Endothelial cell of umbilical vein (primary cell): ENCODE measurements around the gene CARHSP1. TPM values are rescaled to one million over a fixed set of nuclear protein-coding genes. Genes with fewer than 3 reads are reported as not detected.

Experiments
- BruUV-seq: library from RNA; stranded (reverse); fragments of 400-500 nt; replicated peaks from 2 replicates; lab custom pipeline; 2021; lab: Mats Ljungman, UMichigan
- CTCF ChIA-PET: fragments of 300-600, 350-600 bp; sonication (Branson Sonifier 250); formaldehyde crosslinking; loops from one replicate; lab custom pipeline; 2021; ENCODE audit warnings: antibody characterized with exemption, inconsistent platforms; lab: Charles Lee
- POLR2A ChIA-PET: fragments of 300-600, 350-600 bp; sonication (Branson Sonifier 250); formaldehyde crosslinking; loops from one replicate; lab custom pipeline; 2021; ENCODE audit warnings: antibody characterized with exemption, inconsistent platforms; lab: Charles Lee
- DNase-seq: peaks from one replicate; pipeline ENCODE4 v3.0.0-alpha.2; 2011; ENCODE audit warnings: low read depth, low spot score
- FAIRE-seq: peaks from 2 replicates; lab custom pipeline; 2011; peaks lifted over from hg19 to GRCh38; lab: Jason Lieb, UNC
- H2AFZ ChIP-seq: 2 replicates; pipeline ENCODE4 v1.6.0; 2012; ENCODE audit warnings: low read depth, low read length, control low read depth, inconsistent platforms
- H3K27ac ChIP-seq: 2 replicates; pipeline ENCODE4 v1.5.1; 2011; ENCODE audit warnings: low read depth, mild to moderate bottlenecking, control low read depth, low read length, moderate library complexity; ENCODE audit not compliant: insufficient read depth
- H3K27me3 ChIP-seq, 2 experiments: 2 replicates each; pipeline versions ENCODE4 v1.6.0 to v1.6.1; 2011; ENCODE audit warnings: low read length in 2 of 2, mixed read lengths in 1 of 2; ENCODE audit not compliant: control insufficient read depth in 2 of 2, insufficient read depth in 2 of 2
- H3K36me3 ChIP-seq, 2 experiments: 2 replicates in 1 of 2; 3 replicates in 1 of 2; pipeline ENCODE4 v1.5.1; 2011; ENCODE audit warnings: low read length in 2 of 2, mild to moderate bottlenecking in 1 of 2, moderate library complexity in 1 of 2; ENCODE audit not compliant: control insufficient read depth in 2 of 2, insufficient read depth in 2 of 2; ENCODE audit errors: extremely low read depth in 1 of 2
- H3K4me1 ChIP-seq: 3 replicates; pipeline ENCODE4 v1.5.1; 2011; ENCODE audit warnings: mild to moderate bottlenecking, low read length; ENCODE audit not compliant: control insufficient read depth, insufficient read depth; ENCODE audit errors: extremely low read depth
- H3K4me2 ChIP-seq: 2 replicates; pipeline ENCODE4 v1.6.1; 2011; ENCODE audit warnings: low read length, control low read depth, mixed read lengths; ENCODE audit not compliant: insufficient read depth
- H3K4me3 ChIP-seq, 3 experiments: fragments of 200-600 bp in 1 of 3; sonication (generic), shearing (Covaris generic) in 1 of 3; replicated peaks in 1 of 3; 2 replicates each; pipeline ENCODE4 v1.5.1; 2011 to 2016; ENCODE audit warnings: control low read depth in 3 of 3, low read length in 3 of 3, mild to moderate bottlenecking in 2 of 3, inconsistent platforms in 1 of 3, low read depth in 1 of 3, moderate library complexity in 1 of 3; ENCODE audit not compliant: insufficient read depth in 1 of 3
- H3K79me2 ChIP-seq: 2 replicates; pipeline ENCODE4 v1.6.0; 2012; ENCODE audit warnings: low read length, inconsistent platforms; ENCODE audit not compliant: control insufficient read depth, insufficient read depth
- H3K9ac ChIP-seq: replicated peaks from 2 replicates; pipeline ENCODE3; 2011; ENCODE audit warnings: low read length, control low read depth; ENCODE audit not compliant: insufficient read depth; ENCODE audit errors: extremely low read depth
- H3K9me1 ChIP-seq: replicated peaks from 3 replicates; pipeline ENCODE4 v1.6.0; 2011; ENCODE audit warnings: mild to moderate bottlenecking, low read length; ENCODE audit not compliant: control insufficient read depth, insufficient read depth; ENCODE audit errors: extremely low read depth
- H3K9me3 ChIP-seq: replicated peaks from 2 replicates; pipeline ENCODE4 v1.5.1; 2012; ENCODE audit warnings: low read length, inconsistent platforms; ENCODE audit not compliant: control insufficient read depth, insufficient read depth
- H4K20me1 ChIP-seq: replicated peaks from 2 replicates; pipeline ENCODE3; 2011; ENCODE audit warnings: mild to moderate bottlenecking, low read length; ENCODE audit not compliant: control insufficient read depth, insufficient read depth; ENCODE audit errors: extremely low read depth
- EZH2 ChIP-seq: IDR thresholded peaks from 2 replicates; pipeline ENCODE4 v1.6.1; 2012; ENCODE audit warnings: borderline replicate concordance, low read depth, mild to moderate bottlenecking, moderate library complexity, low read length, inconsistent platforms; ENCODE audit not compliant: severe bottlenecking
- FOS ChIP-seq: IDR thresholded peaks from 2 replicates; pipeline ENCODE4 v1.6.1; 2011; ENCODE audit warnings: mild to moderate bottlenecking, low read length, moderate library complexity, borderline replicate concordance; ENCODE audit not compliant: insufficient read depth
- GATA2 ChIP-seq: IDR thresholded peaks from 2 replicates; pipeline ENCODE4 v1.7.0; 2011; ENCODE audit warnings: low read depth, mild to moderate bottlenecking, moderate library complexity, mixed read lengths, low read length; ENCODE audit not compliant: insufficient read length, insufficient read depth
- JUN ChIP-seq: IDR thresholded peaks from 2 replicates; pipeline ENCODE4 v1.6.1; 2011; ENCODE audit warnings: borderline replicate concordance, low read depth; ENCODE audit not compliant: insufficient read length, insufficient read depth
- MYC ChIP-seq: IDR thresholded peaks from one replicate; pipeline ENCODE4 v1.6.1; 2011; ENCODE audit warnings: mild to moderate bottlenecking, low read depth, low read length
- POLR2A ChIP-seq: IDR thresholded peaks from 2 replicates; pipeline ENCODE4 v1.6.1; 2012; ENCODE audit warnings: low read depth, mild to moderate bottlenecking, control low read depth, low read length
- POLR2AphosphoS5 ChIP-seq: IDR thresholded peaks from 2 replicates; pipeline ENCODE4 v1.6.1; 2012; ENCODE audit warnings: low read depth, mild to moderate bottlenecking, control low read depth, low read length, moderate library complexity; ENCODE audit not compliant: insufficient read depth
- dilution Hi-C: fragments of 300-500 bp; cut with MboI; formaldehyde crosslinking; loops from one replicate; pipeline ENCODE4 v1.15.0; 2019; ENCODE audit warnings: low sequenced_read_pairs; ENCODE audit not compliant: extremely low pct_ligation_motif_present
- intact Hi-C: fragments of 100-400 bp; cut with micrococcal nuclease; formaldehyde crosslinking; loops from one replicate; pipeline ENCODE4 v1.10.0; 2022
- polyA plus RNA-seq, 4 experiments: library from polyadenylated mRNA; depleted of rRNA in 3 of 4; stranded (reverse) in 3 of 4; unstranded in 1 of 4; fragments of >200 nt; gene quantifications; 2 replicates each; pipeline versions ENCODE4 v1.2.1 to v1.2.3, GENCODE V29; 2011 to 2012; ENCODE audit warnings: missing spikeins in 1 of 4
- total RNA-seq: library from RNA; stranded (reverse); gene quantifications from 2 replicates; pipeline ENCODE4 v1.2.3, GENCODE V29; 2021
- TF ChIP-seq, protein P1 (sequence below): IDR thresholded peaks from 2 replicates; pipeline ENCODE4 v1.6.1; 2011; ENCODE audit not compliant: insufficient read depth, insufficient read length
- TF ChIP-seq, protein P2 (sequence below), 2 donors: IDR thresholded peaks; 1 replicate in 1 of 2; 2 replicates in 1 of 2; pipeline ENCODE4 v1.5.1; 2011; ENCODE audit warnings: low read length in 2 of 2, mild to moderate bottlenecking in 2 of 2, moderate library complexity in 2 of 2, control low read depth in 1 of 2, inconsistent platforms in 1 of 2, low read depth in 1 of 2; ENCODE audit not compliant: insufficient read depth in 1 of 2; ENCODE audit errors: extremely low read depth in 1 of 2

CARHSP1 gene
- total and polyA plus RNA-seq, 2 donors (not counting 3 experiments of a cell fraction or from before 2014, with no cell fraction given), result 64.9 to 72.5 TPM

DNA sequence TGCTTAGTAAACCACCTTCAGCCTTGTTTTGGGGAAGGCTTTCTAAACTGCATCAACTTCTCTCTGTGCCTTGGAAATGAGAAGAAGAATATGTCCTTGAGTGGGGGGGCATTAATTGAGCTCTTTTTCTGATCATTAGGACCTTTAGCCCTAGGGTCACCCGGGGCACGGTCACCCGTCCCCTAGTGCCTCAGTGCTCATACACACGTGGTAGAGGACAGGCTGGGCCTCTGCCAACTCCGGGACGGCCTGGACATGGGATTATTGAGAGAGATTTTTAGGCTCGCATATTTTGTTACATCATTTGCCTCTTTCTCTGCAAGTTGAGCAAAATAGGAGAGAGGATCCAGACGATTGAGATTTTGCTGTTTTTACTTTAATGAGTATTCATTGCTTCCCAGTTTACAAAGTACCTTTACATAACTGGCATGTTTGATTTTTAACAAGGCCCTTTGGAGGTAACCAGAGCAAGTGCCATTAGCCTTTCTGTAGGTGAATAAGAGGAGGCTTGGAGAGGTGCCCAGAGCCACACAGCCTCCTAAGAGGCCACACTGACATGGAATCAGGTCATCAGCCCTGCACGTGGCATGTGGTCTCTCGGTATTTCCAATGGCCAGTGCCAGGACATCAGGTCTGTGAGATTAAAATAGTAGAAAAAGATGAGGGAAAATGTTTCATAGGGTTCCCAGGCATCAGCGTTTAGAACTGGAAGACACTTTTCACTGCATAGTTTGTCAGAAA lies 60.0 kb downstream of the CARHSP1 start:
- no peak for TF ChIP-seq POLR2A
- no peak for TF ChIP-seq GATA2
- no peak for TF ChIP-seq EZH2
- TF ChIP-seq, protein P1, sequence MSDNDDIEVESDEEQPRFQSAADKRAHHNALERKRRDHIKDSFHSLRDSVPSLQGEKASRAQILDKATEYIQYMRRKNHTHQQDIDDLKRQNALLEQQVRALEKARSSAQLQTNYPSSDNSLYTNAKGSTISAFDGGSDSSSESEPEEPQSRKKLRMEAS, result no peak
- no peak for TF ChIP-seq MYC
- TF ChIP-seq JUN, result no peak
- TF ChIP-seq, protein P2, sequence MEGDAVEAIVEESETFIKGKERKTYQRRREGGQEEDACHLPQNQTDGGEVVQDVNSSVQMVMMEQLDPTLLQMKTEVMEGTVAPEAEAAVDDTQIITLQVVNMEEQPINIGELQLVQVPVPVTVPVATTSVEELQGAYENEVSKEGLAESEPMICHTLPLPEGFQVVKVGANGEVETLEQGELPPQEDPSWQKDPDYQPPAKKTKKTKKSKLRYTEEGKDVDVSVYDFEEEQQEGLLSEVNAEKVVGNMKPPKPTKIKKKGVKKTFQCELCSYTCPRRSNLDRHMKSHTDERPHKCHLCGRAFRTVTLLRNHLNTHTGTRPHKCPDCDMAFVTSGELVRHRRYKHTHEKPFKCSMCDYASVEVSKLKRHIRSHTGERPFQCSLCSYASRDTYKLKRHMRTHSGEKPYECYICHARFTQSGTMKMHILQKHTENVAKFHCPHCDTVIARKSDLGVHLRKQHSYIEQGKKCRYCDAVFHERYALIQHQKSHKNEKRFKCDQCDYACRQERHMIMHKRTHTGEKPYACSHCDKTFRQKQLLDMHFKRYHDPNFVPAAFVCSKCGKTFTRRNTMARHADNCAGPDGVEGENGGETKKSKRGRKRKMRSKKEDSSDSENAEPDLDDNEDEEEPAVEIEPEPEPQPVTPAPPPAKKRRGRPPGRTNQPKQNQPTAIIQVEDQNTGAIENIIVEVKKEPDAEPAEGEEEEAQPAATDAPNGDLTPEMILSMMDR (IDR thresholded peaks at IDR 0.05; ENCODE audit: extremely low read depth in 1 of 2, insufficient read depth in 1 of 2, low read depth in 1 of 2, low read length in 2 of 2), result no peak
- TF ChIP-seq POLR2AphosphoS5, result no peak
- no peak for TF ChIP-seq FOS
- no TSS peak for BruUV-seq
- no peaks in the 10 kb centered on the region for H3K9me1 ChIP-seq
- no peak overlapping the region for H2AFZ ChIP-seq
- no peak overlapping the region for H3K9ac ChIP-seq
- no peaks in the 10 kb centered on the region for H3K9me3 ChIP-seq
- no peak overlapping the region for H3K27ac ChIP-seq
- H3K79me2 ChIP-seq, result peaks cover 22% of the 10 kb centered on the region
- dilution Hi-C loops, result no loop called here
- FAIRE-seq (no peak), DNase-seq (no peak)
- H4K20me1 ChIP-seq, result peaks cover 2% of the 10 kb centered on the region
- ChIA-PET CTCF (interaction anchor here (1.4 kb wide), 1 partner anchor 10 kb away, joined by 4 read pairs; no protein-coding TSS in a partner anchor), POLR2A (no interaction called here)
- intact Hi-C loops, result no loop called here
- no peaks in the 10 kb centered on the region for H3K4me1 ChIP-seq
- no peaks in the 10 kb centered on the region for H3K27me3 ChIP-seq
- no peak overlapping the region for H3K4me3 ChIP-seq
- peaks cover 53 to 54% of the 10 kb centered on the region in 2 experiments for H3K36me3 ChIP-seq
- no peak overlapping the region for H3K4me2 ChIP-seq
